Loucy (cell line): ENCODE measurements around the gene ZNF750.
A peak's percentile ranks its signal among the peaks of the same experiment; 100 is the strongest.

Source experiments
- H2AFZ ChIP-seq: fragments of 200-600 bp; sonication (generic); 2 replicates; pipeline ENCODE4 v1.6.0; 2016; ENCODE audit warnings: antibody characterized with exemption, mild to moderate bottlenecking, low read length, moderate library complexity
- H3F3A ChIP-seq: fragments of 200-600 bp; 2 replicates; pipeline ENCODE4 v1.6.0; 2016; ENCODE audit warnings: antibody characterized with exemption, low read depth, mild to moderate bottlenecking
- H3K27me3 ChIP-seq: fragments of 200-600 bp; sonication (generic); 2 replicates; pipeline ENCODE4 v1.6.1; 2014; ENCODE audit warnings: low read length, mild to moderate bottlenecking; ENCODE audit not compliant: insufficient read depth, poor library complexity, severe bottlenecking
- H3K36me3 ChIP-seq: fragments of 200-600 bp; sonication (generic); 2 replicates; pipeline ENCODE4 v1.6.1; 2016; ENCODE audit warnings: low read length; ENCODE audit not compliant: insufficient read depth
- H3K4me1 ChIP-seq: fragments of 200-600 bp; sonication (generic); 2 replicates; pipeline ENCODE4 v1.5.1; 2014; ENCODE audit warnings: low read length, mild to moderate bottlenecking; ENCODE audit not compliant: insufficient read depth, poor library complexity, severe bottlenecking
- H3K4me2 ChIP-seq: fragments of 200-600 bp; sonication (generic); 2 replicates; pipeline ENCODE4 v1.6.0; 2014; ENCODE audit warnings: antibody characterized with exemption, low read length, low read depth, mild to moderate bottlenecking; ENCODE audit not compliant: poor library complexity, severe bottlenecking
- H3K4me3 ChIP-seq: fragments of 200-600 bp; sonication (generic); 2 replicates; pipeline ENCODE4 v1.5.1; 2014; ENCODE audit warnings: low read length, mild to moderate bottlenecking, mixed read lengths; ENCODE audit not compliant: poor library complexity, severe bottlenecking
- H3K79me2 ChIP-seq: fragments of 200-600 bp; sonication (generic); 2 replicates; pipeline ENCODE4 v1.6.1; 2014; ENCODE audit warnings: low read length; ENCODE audit not compliant: insufficient read depth
- H3K9ac ChIP-seq: fragments of 200-600 bp; sonication (generic); 2 replicates; pipeline ENCODE4 v1.6.0; 2014; ENCODE audit warnings: mild to moderate bottlenecking, low read depth, low read length, moderate library complexity; ENCODE audit not compliant: poor library complexity, severe bottlenecking
- H3K9me2 ChIP-seq: fragments of 200-600 bp; sonication (generic); replicated peaks from 2 replicates; pipeline ENCODE4 v1.6.1; 2016; ENCODE audit warnings: low read depth, low read length, mixed read lengths
- H3K9me3 ChIP-seq: fragments of 200-600 bp; sonication (generic); 2 replicates; pipeline ENCODE4 v1.6.1; 2014; ENCODE audit warnings: mild to moderate bottlenecking, antibody characterized with exemption, low read length, low read depth; ENCODE audit not compliant: insufficient read depth
- H4K20me1 ChIP-seq: fragments of 200-600 bp; sonication (generic); 2 replicates; pipeline ENCODE4 v1.6.0; 2014; ENCODE audit warnings: antibody characterized with exemption, low read length, mild to moderate bottlenecking; ENCODE audit not compliant: insufficient read depth, poor library complexity, severe bottlenecking
- EZH2phosphoT487 ChIP-seq: fragments of 200-600 bp; IDR thresholded peaks from 2 replicates; pipeline ENCODE4 v1.6.1; 2018; ENCODE audit warnings: antibody characterized with exemption, mild to moderate bottlenecking, moderate library complexity, borderline replicate concordance
- TF ChIP-seq, protein P1 (sequence below): fragments of 200-600 bp; sonication (generic); conservative IDR thresholded peaks from 2 replicates; pipeline ENCODE4 v1.5.1; 2014; ENCODE audit warnings: mild to moderate bottlenecking, antibody characterized with exemption, low read length

Gene ZNF750

DNA sequence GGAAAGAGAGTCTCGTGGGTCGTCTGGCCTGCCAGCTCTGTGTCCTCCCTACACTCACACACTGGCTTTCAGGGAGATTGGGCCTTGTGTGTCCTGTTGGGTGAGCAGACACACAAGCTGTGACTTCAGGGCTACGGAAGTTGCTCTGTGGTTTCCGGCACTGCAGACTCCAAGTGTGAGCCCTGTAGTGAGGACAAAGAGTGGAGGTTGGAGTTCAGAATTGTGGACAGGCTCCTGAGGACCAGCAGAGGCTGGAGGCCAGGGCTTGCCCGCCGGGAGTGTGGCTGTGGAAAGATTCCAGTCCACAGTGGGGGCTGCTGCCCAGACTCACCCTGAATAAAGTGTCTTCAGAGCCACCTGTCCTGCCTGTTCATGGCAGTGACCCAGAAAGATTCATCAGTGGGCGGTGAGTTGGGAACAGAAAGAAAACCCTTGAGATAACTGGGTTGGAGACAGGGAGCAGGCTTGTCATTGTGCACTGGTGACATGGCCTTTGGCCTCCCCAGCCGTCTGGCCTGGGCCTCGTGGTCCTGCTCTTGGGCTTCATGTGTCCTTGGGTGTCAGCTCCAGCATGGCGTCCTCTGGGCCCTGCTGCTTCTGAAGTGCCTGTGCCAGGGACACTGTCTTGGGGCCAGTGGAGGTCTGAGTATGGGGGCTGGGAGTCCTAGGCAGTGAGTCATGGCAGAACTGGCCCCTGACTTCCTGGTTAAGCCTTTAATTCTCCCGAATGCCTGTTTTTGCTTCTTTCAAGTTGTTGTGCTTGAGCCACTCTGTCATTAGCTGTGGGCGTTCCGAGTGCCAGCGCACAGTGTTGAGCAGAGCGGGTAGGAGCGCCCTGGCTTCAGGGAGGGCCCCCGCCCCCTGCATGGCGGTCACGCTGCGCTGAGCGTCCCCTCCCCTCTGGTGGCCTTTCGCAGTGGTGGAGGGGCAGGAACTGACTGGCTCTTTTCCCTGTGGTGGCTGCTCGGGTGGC, 19.9 kb upstream of the ZNF750 start:
- H3K27me3 ChIP-seq, result no peaks in the 10 kb centered on the region
- H4K20me1 ChIP-seq, result peaks cover 6% of the 10 kb centered on the region
- H3F3A ChIP-seq, result peaks cover 17% of the 10 kb centered on the region
- H3K9me3 ChIP-seq, result no peaks in the 10 kb centered on the region
- H3K9me2 ChIP-seq, result no peaks in the 10 kb centered on the region
- H3K79me2 ChIP-seq, result peaks cover 58% of the 10 kb centered on the region
- no peak for TF ChIP-seq EZH2phosphoT487
- TF ChIP-seq, protein P1, sequence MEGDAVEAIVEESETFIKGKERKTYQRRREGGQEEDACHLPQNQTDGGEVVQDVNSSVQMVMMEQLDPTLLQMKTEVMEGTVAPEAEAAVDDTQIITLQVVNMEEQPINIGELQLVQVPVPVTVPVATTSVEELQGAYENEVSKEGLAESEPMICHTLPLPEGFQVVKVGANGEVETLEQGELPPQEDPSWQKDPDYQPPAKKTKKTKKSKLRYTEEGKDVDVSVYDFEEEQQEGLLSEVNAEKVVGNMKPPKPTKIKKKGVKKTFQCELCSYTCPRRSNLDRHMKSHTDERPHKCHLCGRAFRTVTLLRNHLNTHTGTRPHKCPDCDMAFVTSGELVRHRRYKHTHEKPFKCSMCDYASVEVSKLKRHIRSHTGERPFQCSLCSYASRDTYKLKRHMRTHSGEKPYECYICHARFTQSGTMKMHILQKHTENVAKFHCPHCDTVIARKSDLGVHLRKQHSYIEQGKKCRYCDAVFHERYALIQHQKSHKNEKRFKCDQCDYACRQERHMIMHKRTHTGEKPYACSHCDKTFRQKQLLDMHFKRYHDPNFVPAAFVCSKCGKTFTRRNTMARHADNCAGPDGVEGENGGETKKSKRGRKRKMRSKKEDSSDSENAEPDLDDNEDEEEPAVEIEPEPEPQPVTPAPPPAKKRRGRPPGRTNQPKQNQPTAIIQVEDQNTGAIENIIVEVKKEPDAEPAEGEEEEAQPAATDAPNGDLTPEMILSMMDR, result no peak
- H3K36me3 ChIP-seq, result peaks cover 7% of the 10 kb centered on the region; the same call in 1 of the 2 replicates
- peak overlapping the region; percentile 82 for H3K4me2 ChIP-seq
- H2AFZ ChIP-seq, result no peak overlapping the region
- H3K4me3 ChIP-seq, result peak overlapping the region; percentile 73
- H3K4me1 ChIP-seq, result peaks cover 67% of the 10 kb centered on the region
- peak overlapping the region; percentile 92 for H3K9ac ChIP-seq

DNA sequence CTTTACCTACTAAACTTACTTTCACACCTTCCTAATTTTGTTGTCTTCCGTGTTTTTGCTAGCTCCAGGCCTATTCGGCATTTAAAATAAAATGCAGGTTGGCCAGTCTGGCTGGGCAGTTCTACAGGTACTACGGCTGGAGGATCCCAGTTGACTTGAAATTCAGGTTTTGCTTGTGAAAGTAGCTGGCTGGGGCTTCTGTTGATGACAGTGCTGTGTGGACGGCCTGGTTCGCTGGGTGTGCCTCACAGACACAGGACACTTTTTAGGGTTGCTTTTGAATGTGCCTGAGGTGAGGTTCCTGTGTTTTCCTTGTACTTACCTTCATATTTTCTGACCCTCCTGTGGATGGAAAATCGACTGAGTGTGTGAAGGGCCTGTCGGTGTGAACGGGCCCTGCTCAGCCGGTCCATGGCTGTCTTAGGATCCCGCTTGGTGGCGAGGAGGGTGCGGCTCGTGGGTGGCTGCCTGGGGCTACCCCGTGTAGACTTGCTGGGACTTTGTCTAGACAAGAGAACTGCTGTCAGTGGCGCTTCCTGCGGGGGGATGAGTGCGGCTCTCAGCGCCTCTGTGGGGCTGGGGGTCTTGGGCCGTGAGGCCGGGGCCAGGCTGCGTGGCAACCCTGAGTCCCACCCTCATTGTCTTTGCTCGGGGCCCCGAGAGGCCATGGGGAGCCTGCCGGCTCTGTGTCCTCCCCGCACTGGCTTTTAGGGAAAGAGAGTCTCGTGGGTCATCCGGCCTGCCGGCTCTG, 18.7 kb upstream of the ZNF750 start:
- Histone ChIP-seq H3K9ac (peak overlapping the region; percentile 92), H3K4me3 (peak overlapping the region; percentile 73), H3K4me2 (peak overlapping the region; percentile 82), H2AFZ (no peak overlapping the region), H3K36me3 (peaks cover 16% of the 10 kb centered on the region; the same call in 1 of the 2 replicates), H3K9me2 (no peaks in the 10 kb centered on the region), H3K4me1 (peaks cover 57% of the 10 kb centered on the region), H3K27me3 (no peaks in the 10 kb centered on the region), H3K9me3 (no peaks in the 10 kb centered on the region), H3F3A (peaks cover 9% of the 10 kb centered on the region; the same call in 1 of the 2 replicates), H4K20me1 (no peaks in the 10 kb centered on the region), H3K79me2 (peaks cover 51% of the 10 kb centered on the region)
- TF ChIP-seq EZH2phosphoT487, result no peak
- TF ChIP-seq, protein P1, result no peak

DNA sequence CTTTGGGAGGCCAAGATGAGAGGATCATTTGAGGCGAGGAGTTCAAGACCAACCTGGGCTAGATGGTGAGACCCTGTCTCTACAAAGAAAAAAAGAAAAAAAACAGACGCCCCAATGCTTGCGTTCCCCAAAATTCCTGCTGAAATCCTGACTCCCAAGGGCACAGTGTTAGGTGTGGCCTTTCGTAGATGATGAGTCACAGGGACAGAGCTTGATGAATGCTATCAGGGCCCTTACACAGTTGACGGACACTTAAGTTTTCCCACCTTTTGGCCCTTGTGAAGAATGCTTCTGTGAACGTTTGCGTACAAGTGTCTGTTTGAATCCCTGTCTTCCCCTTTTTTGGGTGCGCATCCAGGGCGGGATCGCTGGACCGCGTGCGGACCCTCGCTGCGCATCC, 16.5 kb upstream of the ZNF750 start:
- Histone ChIP-seq H2AFZ (no peak overlapping the region), H3K9me2 (no peaks in the 10 kb centered on the region), H3K4me1 (peaks cover 39% of the 10 kb centered on the region), H3F3A (peaks cover 6% of the 10 kb centered on the region; the same call in 1 of the 2 replicates), H3K9me3 (no peaks in the 10 kb centered on the region), H3K36me3 (peaks cover 16% of the 10 kb centered on the region; the same call in 1 of the 2 replicates), H3K4me3 (no peak overlapping the region), H3K4me2 (no peak overlapping the region), H3K27me3 (no peaks in the 10 kb centered on the region), H4K20me1 (no peaks in the 10 kb centered on the region), H3K9ac (no peak overlapping the region), H3K79me2 (peaks cover 34% of the 10 kb centered on the region)
- no peak for TF ChIP-seq EZH2phosphoT487
- TF ChIP-seq, protein P1, result no peak
